BJ (cell line): Measurements from ENCODE around the gene STK4. TPM values are rescaled to one million over a fixed set of nuclear protein-coding genes. Genes with fewer than 3 reads are reported as not detected.

Source experiments
- CTCF ChIA-PET: fragments of 350-600 bp; formaldehyde crosslinking; extraction: SDS; loops from one replicate; lab custom pipeline; 2021; ENCODE audit warnings: antibody characterized with exemption, inconsistent platforms; lab: Yijun Ruan, JAX
- POLR2A ChIA-PET: fragments of 300-600 bp; sonication (Branson Sonifier 250); formaldehyde crosslinking; extraction: SDS; loops from one replicate; lab custom pipeline; 2021; ENCODE audit warnings: antibody characterized with exemption; lab: Charles Lee
- DNase-seq: peaks from one replicate; pipeline ENCODE4 v3.0.0-alpha.2; 2011; ENCODE audit warnings: low read depth
- H3K27me3 ChIP-seq: 2 replicates; pipeline ENCODE4 v1.6.0; 2011; ENCODE audit warnings: low read length; ENCODE audit not compliant: control insufficient read depth, insufficient read depth
- H3K36me3 ChIP-seq: 2 replicates; pipeline ENCODE4 v1.5.1; 2011; ENCODE audit warnings: low read length; ENCODE audit not compliant: control insufficient read depth, insufficient read depth
- H3K4me3 ChIP-seq: 2 replicates; pipeline ENCODE4 v1.5.1; 2011; ENCODE audit warnings: low read depth, mild to moderate bottlenecking, control low read depth, low read length
- CTCF ChIP-seq: IDR thresholded peaks from 2 replicates; pipeline ENCODE4 v1.5.1; 2011; ENCODE audit warnings: low read depth, mild to moderate bottlenecking, control low read depth, inconsistent platforms, low read length, moderate library complexity; ENCODE audit not compliant: insufficient read depth
- polyA plus RNA-seq: library from polyadenylated mRNA; depleted of rRNA; stranded (reverse); fragments of >200 nt; gene quantifications from 2 replicates; pipeline ENCODE4 v1.2.3, GENCODE V29; 2011

The STK4 gene
- polyA plus RNA-seq, 1 experiment: 12.4 TPM

- DNase-seq: no peak
- no peaks in the 10 kb centered on the region for H3K36me3 ChIP-seq
- CTCF ChIA-PET: interaction anchor here (0.6 to 1.5 kb wide), 4 partner anchors 45 to 325 kb away, joined by 3 to 4 read pairs (median 3); no protein-coding TSS in a partner anchor
- POLR2A ChIA-PET: no interaction called here
- H3K4me3 ChIP-seq: peak overlapping the region; percentile 96
- no peaks in the 10 kb centered on the region for H3K27me3 ChIP-seq
- no peak for TF ChIP-seq CTCF
Measured at GRCh38 chr20:44965651-44966029, 672 bp upstream of the STK4 start.

- Histone ChIP-seq H3K27me3 (no peaks in the 10 kb centered on the region), H3K4me3 (peak overlapping the region; percentile 96), H3K36me3 (no peaks in the 10 kb centered on the region)
- DNase-seq: no peak
- CTCF ChIA-PET: interaction anchor here (1.1 to 1.4 kb wide), 3 partner anchors 30 to 326 kb away, joined by 3 to 4 read pairs (median 3); no protein-coding TSS in a partner anchor
- TF ChIP-seq CTCF: no peak
- POLR2A ChIA-PET: no interaction called here
Measured at GRCh38 chr20:44967207-44967807, 995 bp downstream of the STK4 start.

GRCh38 chr20:44969300-44969894, 3.1 kb downstream of the STK4 start:
- Histone ChIP-seq H3K36me3 (no peaks in the 10 kb centered on the region), H3K4me3 (no peak overlapping the region), H3K27me3 (no peaks in the 10 kb centered on the region)
- no peak for TF ChIP-seq CTCF
- POLR2A ChIA-PET: no interaction called here
- CTCF ChIA-PET: interaction anchor here (1.4 kb wide), 1 partner anchor 143 kb away, joined by 3 read pairs; no protein-coding TSS in a partner anchor
- DNase-seq: no peak

GRCh38 chr20:44970243-44970757, 4.0 kb downstream of the STK4 start:
- Histone ChIP-seq H3K27me3 (no peaks in the 10 kb centered on the region), H3K4me3 (no peak overlapping the region), H3K36me3 (peaks cover 3% of the 10 kb centered on the region; the same call in 1 of the 2 replicates)
- no peak for DNase-seq
- TF ChIP-seq CTCF: no peak
- CTCF ChIA-PET: no interaction called here
- POLR2A ChIA-PET: no interaction called here

- POLR2A ChIA-PET: no interaction called here
- CTCF ChIA-PET: no interaction called here
- TF ChIP-seq CTCF: no peak
Measured at GRCh38 chr20:44973053-44973452, 6.7 kb downstream of the STK4 start.

More at GRCh38 chr20:44973053-44973452, 6.7 kb downstream of the STK4 start:
- no peak overlapping the region for H3K4me3 ChIP-seq
- H3K36me3 ChIP-seq: peaks cover 3% of the 10 kb centered on the region; the same call in 1 of the 2 replicates
- H3K27me3 ChIP-seq: no peaks in the 10 kb centered on the region
- peak; percentile 74 for DNase-seq
